ENCODE data around the gene FOSL1. TPM values are rescaled to one million over a fixed set of nuclear protein-coding genes. Genes with fewer than 3 reads are reported as not detected.

Gene FOSL1
- total and polyA plus RNA-seq, 2 of the 13 experiments (the other 11 are each of a cell fraction or from before 2014, with no cell fraction given) = 4.0 to 4.1 TPM

DNA sequence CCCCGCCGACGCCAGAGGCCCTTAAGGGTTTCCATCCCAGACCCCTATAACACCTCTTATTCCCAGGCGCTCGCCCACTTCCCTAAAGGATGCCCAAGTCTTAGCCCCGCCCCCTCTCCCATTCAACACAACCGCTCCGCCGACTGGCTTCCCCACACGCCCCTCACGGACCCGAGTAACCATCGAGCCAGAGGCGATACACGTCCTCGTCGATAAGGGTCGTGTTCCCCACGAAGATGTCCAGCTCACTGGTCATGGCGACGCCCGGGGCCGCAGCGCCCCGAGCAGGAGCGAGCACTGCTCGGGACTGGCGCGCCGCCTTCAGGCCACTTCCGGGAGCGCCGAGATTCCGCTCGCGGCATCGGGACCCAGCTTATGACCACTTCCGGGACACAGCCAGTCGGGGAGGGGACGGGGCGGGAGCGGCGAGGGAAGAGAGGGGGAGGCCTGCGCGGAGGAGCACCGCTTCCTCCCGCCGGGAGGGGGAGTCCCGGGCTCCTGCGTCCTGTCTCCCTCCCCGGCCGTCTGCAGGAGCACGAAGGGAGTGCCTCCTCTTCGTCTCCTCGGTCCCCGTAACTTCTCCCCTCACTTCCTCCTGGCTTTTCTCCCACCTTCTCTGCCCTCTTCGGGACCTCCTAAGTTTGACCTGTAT lies 11.9 kb downstream of the FOSL1 start, which contains the start of gene FIBP (continued):
- TF ChIP-seq, protein P1, sequence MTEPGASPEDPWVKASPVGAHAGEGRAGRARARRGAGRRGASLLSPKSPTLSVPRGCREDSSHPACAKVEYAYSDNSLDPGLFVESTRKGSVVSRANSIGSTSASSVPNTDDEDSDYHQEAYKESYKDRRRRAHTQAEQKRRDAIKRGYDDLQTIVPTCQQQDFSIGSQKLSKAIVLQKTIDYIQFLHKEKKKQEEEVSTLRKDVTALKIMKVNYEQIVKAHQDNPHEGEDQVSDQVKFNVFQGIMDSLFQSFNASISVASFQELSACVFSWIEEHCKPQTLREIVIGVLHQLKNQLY (CRISPR knock-in tag; IDR thresholded peaks at IDR 0.05) = peak; percentile 12; the same call in 1 of the 2 replicates
- TF ChIP-seq, protein P2, sequence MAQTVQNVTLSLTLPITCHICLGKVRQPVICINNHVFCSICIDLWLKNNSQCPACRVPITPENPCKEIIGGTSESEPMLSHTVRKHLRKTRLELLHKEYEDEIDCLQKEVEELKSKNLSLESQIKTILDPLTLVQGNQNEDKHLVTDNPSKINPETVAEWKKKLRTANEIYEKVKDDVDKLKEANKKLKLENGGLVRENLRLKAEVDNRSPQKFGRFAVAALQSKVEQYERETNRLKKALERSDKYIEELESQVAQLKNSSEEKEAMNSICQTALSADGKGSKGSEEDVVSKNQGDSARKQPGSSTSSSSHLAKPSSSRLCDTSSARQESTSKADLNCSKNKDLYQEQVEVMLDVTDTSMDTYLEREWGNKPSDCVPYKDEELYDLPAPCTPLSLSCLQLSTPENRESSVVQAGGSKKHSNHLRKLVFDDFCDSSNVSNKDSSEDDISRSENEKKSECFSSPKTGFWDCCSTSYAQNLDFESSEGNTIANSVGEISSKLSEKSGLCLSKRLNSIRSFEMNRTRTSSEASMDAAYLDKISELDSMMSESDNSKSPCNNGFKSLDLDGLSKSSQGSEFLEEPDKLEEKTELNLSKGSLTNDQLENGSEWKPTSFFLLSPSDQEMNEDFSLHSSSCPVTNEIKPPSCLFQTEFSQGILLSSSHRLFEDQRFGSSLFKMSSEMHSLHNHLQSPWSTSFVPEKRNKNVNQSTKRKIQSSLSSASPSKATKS (CRISPR knock-in tag; IDR thresholded peaks at IDR 0.05) = no peak
- TF ChIP-seq, protein P3, sequence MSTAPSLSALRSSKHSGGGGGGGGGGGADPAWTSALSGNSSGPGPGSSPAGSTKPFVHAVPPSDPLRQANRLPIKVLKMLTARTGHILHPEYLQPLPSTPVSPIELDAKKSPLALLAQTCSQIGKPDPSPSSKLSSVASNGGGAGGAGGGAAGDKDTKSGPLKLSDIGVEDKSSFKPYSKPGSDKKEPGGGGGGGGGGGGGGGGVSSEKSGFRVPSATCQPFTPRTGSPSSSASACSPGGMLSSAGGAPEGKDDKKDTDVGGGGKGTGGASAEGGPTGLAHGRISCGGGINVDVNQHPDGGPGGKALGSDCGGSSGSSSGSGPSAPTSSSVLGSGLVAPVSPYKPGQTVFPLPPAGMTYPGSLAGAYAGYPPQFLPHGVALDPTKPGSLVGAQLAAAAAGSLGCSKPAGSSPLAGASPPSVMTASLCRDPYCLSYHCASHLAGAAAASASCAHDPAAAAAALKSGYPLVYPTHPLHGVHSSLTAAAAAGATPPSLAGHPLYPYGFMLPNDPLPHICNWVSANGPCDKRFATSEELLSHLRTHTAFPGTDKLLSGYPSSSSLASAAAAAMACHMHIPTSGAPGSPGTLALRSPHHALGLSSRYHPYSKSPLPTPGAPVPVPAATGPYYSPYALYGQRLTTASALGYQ (CRISPR knock-in tag; IDR thresholded peaks at IDR 0.05) = no peak
- 0 out of 2 replicates have a peak, but pooled peaks have one; percentile 61 for TF ChIP-seq AFF4 (CRISPR knock-in tag; IDR thresholded peaks at IDR 0.05)
- peak; percentile 92; the same call in 1 of the 2 replicates for TF ChIP-seq ZFP91 (CRISPR knock-in tag; IDR thresholded peaks at IDR 0.05; ENCODE audit: borderline replicate concordance)
- TF ChIP-seq EZH2 (conservative IDR thresholded peaks at IDR 0.05; ENCODE audit: low read depth, low read length) = no peak
- TF ChIP-seq ZNF747 (CRISPR knock-in tag; IDR thresholded peaks at IDR 0.05; ENCODE audit: borderline replicate concordance) = 0 out of 2 replicates have a peak, but pooled peaks have one; percentile 36
- peak; percentile 33; the same call in 1 of the 2 replicates for TF ChIP-seq ZNF124 (CRISPR knock-in tag; IDR thresholded peaks at IDR 0.05)
- TF ChIP-seq KDM5A (IDR thresholded peaks at IDR 0.05; ENCODE audit: borderline replicate concordance, low read length) = peak; percentile 24; the same call in 1 of the 2 replicates
- TF ChIP-seq, protein P4, sequence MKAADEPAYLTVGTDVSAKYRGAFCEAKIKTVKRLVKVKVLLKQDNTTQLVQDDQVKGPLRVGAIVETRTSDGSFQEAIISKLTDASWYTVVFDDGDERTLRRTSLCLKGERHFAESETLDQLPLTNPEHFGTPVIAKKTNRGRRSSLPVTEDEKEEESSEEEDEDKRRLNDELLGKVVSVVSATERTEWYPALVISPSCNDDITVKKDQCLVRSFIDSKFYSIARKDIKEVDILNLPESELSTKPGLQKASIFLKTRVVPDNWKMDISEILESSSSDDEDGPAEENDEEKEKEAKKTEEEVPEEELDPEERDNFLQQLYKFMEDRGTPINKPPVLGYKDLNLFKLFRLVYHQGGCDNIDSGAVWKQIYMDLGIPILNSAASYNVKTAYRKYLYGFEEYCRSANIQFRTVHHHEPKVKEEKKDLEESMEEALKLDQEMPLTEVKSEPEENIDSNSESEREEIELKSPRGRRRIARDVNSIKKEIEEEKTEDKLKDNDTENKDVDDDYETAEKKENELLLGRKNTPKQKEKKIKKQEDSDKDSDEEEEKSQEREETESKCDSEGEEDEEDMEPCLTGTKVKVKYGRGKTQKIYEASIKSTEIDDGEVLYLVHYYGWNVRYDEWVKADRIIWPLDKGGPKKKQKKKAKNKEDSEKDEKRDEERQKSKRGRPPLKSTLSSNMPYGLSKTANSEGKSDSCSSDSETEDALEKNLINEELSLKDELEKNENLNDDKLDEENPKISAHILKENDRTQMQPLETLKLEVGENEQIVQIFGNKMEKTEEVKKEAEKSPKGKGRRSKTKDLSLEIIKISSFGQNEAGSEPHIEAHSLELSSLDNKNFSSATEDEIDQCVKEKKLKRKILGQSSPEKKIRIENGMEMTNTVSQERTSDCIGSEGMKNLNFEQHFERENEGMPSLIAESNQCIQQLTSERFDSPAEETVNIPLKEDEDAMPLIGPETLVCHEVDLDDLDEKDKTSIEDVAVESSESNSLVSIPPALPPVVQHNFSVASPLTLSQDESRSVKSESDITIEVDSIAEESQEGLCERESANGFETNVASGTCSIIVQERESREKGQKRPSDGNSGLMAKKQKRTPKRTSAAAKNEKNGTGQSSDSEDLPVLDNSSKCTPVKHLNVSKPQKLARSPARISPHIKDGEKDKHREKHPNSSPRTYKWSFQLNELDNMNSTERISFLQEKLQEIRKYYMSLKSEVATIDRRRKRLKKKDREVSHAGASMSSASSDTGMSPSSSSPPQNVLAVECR (CRISPR knock-in tag; IDR thresholded peaks at IDR 0.05; ENCODE audit: borderline replicate concordance) = peak; percentile 91
- TF ChIP-seq TOPORS (CRISPR knock-in tag; IDR thresholded peaks at IDR 0.05) = peak; percentile 37; the same call in 1 of the 2 replicates
- TF ChIP-seq HNRNPK (IDR thresholded peaks at IDR 0.05; ENCODE audit: low read depth, low read length, poor library complexity, severe bottlenecking) = no peak
